Activated CD4-positive, alpha-beta T cell treated with anti-CD3 and anti-CD28 coated beads, Interleukin-2, Interleukin-4, amounts not matched to agents 100 ng/mL and 50 ng/mL, durations not matched to agents 16 hours and 8 hours (primary cell): ENCODE measurements around the gene MIER1.

Experiments
- DNase-seq: peaks from one replicate; pipeline ENCODE4 v3.0.0-alpha.2; 2020; ENCODE audit warnings: low spot score

MIER1 gene

DNA sequence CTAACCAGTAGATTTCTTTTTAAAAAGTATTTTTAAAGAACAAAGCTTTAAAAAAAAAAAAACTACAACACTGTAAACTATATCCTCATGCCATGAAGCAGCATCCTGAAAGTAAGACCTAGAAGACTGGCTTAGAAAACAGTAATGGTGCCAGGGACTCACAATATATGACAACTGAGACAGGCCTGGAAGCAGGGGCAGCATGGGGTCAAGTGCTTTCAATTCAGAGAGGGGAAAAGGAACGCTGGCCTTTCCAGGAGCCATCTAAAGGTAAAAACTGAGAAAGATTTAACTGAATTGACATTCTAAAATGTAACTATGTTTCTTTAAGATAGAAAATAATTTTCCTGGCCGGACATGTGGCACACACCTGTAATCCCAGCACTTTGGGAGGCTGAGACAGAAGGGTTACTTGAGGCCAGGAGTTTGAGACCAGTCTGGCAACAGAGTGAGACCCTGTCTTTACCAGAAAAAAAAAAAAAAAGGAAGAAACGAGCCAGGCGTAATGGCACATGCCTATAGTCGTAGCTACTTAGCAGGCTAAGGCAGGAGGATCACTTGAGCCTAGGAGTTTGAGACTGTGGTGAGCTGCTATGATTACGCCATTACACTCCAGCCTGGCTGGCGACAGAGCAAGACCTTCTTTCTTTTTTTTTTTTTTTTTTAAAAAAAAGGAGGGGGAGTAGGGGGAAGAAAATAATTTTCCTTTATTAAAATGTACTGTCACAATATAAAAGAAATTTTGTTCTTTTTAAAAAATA lies 75.0 kb downstream of the MIER1 start:
- DNase-seq = no peak

DNA sequence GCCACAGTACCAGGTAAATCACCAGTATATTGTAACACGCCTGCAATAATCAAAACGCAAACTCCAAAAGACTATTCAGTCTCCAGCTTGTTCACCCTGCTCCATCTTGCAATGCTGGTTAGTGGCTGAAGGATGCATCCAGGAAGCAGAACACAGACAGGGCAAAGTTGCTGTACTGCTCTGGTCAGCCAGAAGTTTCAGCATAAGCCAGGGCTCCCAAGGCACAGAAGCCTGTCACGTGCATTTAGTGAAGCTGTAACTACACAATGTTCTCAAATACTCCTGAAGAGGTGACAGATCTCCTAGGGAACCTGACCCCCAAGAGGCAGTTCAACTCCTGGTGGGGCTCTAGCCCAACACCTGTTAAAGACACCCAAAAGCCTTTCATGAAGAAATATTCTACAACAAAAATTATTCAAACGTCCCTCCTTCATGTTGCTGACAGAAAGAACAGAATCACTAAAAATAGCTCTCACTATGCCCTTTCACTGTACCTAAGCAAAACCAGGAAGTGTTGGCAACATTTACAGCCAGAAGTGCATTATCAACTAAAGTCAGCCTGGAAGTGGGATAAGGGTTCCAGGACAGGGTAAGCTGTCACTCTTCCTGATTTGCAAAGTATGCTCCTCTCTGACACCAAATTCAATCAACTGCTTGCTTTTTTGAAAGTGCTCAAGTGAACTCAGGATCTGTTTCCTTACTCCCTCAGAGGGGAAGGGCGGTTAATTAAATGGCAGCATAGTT lies 77.1 kb downstream of the MIER1 start:
- DNase-seq = no peak

DNA sequence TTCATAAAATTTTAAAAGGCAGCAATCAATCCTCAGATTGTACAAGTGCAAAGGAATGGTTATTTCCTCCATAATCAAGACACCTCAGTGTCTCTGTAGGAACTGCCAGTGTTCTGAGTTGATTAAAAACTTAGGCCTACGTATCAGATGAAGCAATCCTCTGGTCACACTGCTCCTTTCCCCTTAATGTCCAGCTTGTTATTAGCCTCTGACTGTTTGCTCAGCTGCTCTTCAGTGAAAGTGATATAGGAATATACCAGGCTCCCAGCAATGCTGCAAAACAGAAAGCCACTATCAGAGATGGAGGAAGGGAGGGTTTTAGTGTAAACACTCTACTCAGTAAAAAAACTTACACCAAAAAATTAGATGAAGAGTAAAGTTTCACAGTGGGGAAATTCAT lies 79.4 kb downstream of the MIER1 start:
- no peak for DNase-seq

DNA sequence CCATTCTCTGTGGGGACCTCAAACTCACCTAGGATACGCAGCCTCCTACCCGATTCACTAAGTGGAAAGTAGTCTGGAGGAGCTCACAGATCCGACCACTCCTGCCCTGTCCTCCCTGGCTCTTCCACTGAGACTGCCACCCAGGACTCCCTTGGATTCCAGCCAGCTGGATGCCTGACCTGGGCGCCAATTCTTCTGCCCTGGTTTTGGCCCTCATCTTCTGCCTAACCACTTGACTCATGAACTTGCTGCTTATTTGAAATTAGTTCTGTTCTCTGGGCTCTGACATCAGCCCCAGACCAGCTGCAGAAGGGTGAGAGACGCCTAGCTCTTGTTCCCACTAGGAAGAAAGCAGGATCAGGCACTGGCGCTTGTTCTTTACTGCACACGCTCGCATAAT lies 80.3 kb downstream of the MIER1 start:
- no peak for DNase-seq

DNA sequence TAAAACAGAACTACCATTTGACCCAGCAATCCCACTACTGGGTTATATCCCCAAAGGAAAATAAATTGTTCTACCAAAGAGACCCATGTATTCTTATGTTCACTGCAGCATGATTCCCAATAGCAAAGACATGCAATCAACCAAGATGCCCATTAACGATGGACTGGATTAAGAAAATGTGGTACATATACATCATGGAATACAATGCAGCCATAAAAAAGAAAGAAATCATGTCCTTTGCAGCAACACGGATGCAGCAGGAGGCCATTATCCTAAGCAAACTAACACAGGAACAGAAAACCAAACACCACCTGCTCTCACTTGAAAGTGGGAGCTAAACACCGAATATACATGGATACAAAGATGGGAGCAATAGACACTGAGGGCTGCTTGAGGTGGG lies 85.0 kb downstream of the MIER1 start:
- no peak for DNase-seq

DNA sequence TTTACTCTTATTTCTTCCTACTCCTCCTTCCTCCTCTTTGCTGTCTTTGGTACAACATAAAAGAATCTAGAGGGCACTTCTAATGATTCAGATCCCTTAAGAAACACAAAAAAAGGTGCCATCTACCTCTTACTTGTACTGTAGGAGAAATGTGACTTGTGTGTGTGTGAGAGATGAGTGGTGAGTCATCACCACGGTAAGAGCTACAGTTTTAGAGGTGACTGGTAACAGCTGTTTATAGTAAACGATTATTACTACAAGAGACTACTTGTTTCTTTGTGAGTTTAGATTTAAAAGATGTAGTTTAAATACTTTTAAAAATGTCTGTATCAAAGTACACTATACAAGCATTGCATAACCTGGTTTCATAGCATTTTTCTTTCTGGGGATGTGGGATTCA lies 88.8 kb downstream of the MIER1 start:
- DNase-seq = peak; percentile 21

DNA sequence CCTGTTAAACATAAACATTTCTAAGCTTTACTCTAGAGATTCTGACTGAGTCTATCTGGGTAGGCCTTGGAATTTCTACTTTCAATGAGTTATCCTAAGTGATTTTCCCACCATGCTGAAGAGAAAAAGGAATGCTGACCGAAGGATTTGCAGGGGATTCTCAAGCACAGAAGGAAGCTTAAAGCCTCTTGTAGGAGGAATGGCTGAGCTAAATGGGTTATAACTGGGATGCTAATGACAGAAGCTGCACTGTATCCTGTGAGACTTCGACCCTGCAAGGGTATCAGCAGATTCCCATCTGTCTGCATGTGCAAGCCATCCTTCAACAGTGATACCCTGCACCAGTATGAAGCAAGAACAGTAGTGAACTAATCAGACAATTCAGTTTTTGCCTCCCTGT lies 93.8 kb downstream of the MIER1 start:
- no peak for DNase-seq

DNA sequence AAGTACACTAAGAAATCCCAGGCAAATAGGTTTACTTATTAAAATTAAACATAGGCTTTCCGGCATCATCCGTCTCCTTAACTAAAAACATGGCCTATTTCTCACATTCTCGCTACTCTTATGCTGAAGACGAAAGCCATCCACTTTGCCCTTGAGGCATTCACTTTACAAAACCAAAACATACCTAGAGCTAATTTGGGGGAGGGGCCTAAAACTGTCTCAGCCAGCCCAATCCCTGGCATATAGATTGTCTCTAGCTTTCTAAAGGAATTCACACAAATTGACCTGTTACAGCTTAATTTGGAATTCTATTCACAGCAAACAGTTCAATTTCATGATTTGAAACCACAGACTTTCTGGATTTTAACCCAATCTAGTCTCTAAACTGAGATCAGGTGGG lies 94.3 kb downstream of the MIER1 start:
- DNase-seq = no peak

DNA sequence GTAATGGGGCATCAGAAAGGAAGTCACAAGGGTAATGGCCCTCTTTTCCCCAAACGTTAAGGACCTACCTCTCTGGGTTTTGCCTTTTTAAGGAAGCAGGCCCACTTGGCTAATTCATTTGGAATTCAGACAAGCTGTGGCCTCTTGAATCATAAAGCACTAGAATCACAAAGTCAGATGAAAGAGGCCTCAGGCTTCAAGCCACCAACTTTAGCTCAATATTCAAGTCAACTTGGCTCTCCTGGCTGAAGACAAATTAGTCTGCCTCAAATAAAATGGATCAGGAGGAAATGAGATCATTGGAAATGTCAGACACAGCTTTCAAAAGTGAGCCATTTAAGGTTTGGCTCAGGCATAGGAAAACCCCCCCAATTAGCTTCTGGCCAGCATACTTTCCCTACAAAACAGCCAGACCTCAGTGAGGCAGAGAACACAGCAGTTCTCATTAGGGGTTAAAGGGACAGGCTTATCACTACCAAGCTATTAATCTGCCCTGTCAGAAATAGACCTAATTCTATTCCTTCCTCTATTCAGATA lies 94.9 kb downstream of the MIER1 start:
- no peak for DNase-seq

DNA sequence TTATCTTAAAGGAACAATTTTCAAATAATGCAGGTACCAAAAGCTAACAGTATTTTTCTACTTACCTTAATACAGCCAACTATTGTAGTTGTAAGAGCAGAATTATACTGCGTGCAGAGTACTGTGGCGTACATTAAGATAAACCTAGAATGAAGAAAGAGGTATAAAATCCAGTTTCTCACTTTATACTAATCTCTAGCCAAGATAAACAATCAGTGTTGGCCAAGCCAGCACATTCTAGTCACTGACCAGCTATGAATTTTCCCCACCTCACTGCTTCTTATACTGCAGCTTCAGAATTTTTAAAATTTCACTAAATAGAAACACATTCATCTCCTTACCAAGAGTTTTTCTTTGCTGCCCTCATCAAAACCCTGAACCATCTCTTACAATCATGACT lies 95.5 kb downstream of the MIER1 start:
- no peak for DNase-seq

DNA sequence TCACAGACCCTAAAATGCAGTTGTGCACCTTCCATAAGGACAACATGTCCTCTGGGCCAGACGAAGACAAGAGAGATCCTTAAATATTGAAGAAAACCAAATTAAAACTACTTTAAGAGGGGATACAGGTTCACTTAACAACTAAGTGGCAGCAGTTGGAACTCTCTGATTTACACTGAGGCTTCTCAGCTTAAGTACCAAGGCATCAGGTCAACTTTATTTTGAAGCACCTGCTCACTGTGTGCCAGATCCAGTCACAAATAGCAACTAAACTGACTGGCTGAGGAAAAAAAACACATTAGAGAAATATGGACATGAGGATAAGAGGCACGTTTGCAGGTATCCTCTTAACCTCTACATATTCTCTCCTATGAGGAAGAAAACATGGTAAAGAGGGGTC lies 96.0 kb downstream of the MIER1 start:
- DNase-seq = no peak

DNA sequence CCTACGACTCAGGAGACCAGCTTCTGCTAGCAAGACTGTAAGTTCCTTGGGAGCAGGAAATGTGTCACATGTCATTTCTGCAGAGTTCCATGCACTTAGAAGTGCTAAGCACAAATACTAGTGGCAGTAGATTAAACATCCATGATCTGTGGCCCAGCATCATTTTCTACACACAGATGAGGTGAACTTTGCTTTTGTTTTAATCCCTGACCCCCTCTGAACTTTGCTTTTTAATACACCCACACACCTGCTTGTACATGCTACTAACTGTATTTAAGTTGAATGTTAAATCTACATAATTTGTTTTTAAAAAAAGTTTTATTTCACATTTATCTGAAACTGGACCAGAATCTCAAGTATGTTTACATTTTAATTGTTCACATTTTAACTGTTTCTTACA lies 104.7 kb downstream of the MIER1 start:
- DNase-seq = no peak

DNA sequence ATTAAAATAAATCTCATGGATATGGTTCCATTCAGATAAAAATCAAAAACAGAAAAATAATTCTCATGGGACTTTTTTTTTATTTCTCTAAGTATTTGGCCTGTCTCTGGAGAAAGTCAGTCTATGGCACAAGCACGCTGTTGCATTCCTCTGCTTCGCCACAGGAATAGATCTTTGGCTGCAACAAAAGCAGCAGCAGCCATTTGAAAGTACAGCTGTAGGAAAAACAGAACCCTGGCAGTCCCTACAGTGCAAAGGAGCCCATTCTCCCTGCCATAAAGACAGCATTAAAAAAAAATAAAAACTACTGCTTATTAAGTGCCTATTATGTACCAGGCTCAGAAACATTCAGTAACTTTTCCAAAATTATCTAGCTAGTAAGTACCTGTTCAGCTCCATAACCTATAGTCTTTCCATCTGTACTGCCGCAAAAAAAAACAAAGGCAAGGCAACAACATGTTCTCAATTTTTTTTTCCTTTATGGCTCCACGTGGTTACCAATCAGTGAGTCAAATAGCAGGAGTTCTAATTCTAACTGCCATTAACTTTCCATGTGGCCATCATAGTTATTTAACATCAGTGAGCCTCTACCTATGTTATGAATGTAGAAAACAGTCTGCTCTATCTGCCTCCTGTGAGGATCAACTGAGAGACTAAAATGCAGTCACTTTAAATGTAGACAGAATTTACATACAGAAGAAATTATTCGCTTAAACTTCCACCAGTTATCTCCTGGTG lies 106.5 kb downstream of the MIER1 start:
- DNase-seq = no peak

DNA sequence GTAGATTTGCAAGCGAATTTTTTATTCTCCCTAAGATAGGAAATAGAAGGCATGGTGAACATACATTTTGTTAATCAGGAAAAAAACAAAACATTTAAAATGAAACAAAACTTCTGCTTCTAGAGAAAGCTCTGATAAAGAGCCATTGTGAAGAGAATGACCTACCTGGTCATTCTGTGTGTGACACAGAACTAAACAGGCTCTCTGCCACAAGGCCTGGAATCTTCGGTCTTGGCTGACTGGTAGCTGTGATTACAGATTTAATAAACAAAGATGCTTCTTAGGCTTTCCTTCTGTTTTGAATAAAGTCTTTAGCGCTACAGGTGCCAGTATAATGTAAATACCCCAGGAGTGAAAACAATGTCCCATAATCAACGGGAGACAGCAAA lies 107.1 kb downstream of the MIER1 start:
- no peak for DNase-seq
